Lower leg skin (tissue), 3 donors: ENCODE data around the gene CR1L.

Experiments
- POLR2A ChIP-seq, 2 donors: fragments of 450-650 bp; IDR thresholded peaks; one replicate each; pipeline ENCODE4 v1.6.1; 2016 to 2017; ENCODE audit warnings: antibody characterized with exemption in 2 of 2, mild to moderate bottlenecking in 1 of 2, moderate library complexity in 1 of 2
- TF ChIP-seq, protein P1 (sequence below), 3 donors: fragments of 450-650 bp; IDR thresholded peaks; one replicate each; pipeline ENCODE4 v1.5.1; 2016; ENCODE audit warnings: antibody characterized with exemption in 3 of 3, mild to moderate bottlenecking in 3 of 3, moderate library complexity in 2 of 3

DNA sequence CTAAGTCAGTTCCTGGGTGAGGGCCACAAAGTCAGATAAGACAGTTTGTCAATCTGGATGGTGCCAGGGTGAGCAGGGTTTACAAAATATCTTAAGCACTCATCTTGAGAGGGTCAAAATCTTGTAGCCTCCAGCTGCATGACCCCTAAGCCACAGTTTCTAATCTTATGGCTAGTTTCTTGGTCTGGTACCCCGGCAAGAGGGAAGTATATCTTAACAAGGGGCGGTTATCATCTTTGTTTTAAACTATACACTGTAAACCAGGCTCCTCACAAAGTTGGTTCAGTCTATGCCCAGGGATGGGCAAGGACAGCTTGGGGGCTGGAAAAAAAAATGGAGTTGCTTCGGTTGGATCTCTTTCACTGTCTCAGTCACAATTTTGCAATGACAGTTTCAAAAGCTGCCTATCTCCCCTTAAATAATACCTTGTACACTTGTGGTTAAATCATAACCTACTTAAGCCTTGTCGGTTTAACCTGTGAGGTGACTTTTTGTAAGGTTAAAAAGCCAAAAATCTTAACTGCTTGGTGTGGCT, 99.1 kb downstream of the CR1L start:
- no peak for TF ChIP-seq POLR2A (IDR thresholded peaks at IDR 0.05)
- TF ChIP-seq, protein P1, sequence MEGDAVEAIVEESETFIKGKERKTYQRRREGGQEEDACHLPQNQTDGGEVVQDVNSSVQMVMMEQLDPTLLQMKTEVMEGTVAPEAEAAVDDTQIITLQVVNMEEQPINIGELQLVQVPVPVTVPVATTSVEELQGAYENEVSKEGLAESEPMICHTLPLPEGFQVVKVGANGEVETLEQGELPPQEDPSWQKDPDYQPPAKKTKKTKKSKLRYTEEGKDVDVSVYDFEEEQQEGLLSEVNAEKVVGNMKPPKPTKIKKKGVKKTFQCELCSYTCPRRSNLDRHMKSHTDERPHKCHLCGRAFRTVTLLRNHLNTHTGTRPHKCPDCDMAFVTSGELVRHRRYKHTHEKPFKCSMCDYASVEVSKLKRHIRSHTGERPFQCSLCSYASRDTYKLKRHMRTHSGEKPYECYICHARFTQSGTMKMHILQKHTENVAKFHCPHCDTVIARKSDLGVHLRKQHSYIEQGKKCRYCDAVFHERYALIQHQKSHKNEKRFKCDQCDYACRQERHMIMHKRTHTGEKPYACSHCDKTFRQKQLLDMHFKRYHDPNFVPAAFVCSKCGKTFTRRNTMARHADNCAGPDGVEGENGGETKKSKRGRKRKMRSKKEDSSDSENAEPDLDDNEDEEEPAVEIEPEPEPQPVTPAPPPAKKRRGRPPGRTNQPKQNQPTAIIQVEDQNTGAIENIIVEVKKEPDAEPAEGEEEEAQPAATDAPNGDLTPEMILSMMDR (IDR thresholded peaks at IDR 0.05), result no peak
